Mucosa of stomach (tissue), 1 donor: ENCODE results near the gene PADI6.

Experiments used
- H3K27me3 ChIP-seq: one replicate; pipeline ENCODE4 v1.7.0; 2013; ENCODE audit warnings: mild to moderate bottlenecking, low read length; ENCODE audit not compliant: control insufficient read depth, insufficient read depth
- H3K36me3 ChIP-seq: one replicate; pipeline ENCODE4 v1.7.0; 2013; ENCODE audit warnings: low read length; ENCODE audit not compliant: control insufficient read depth, insufficient read depth
- H3K4me1 ChIP-seq: one replicate; pipeline ENCODE4 v1.7.0; 2013; ENCODE audit warnings: mild to moderate bottlenecking, low read length; ENCODE audit not compliant: control insufficient read depth, insufficient read depth
- H3K4me3 ChIP-seq: one replicate; pipeline ENCODE4 v1.7.0; 2013; ENCODE audit warnings: low read length
- H3K9ac ChIP-seq: one replicate; pipeline ENCODE4 v1.7.0; 2013; ENCODE audit warnings: mild to moderate bottlenecking, low read length, moderate library complexity
- H3K9me3 ChIP-seq: one replicate; pipeline ENCODE4 v1.7.0; 2013; ENCODE audit warnings: mild to moderate bottlenecking, low read length, moderate library complexity; ENCODE audit not compliant: control insufficient read depth
- donor health status: Pancreatic carcinoma.

PADI6 gene

GRCh38 chr1:17346046-17346789, 25.8 kb upstream of the PADI6 start:
- no peaks in the 10 kb centered on the region for H3K9me3 ChIP-seq
- H3K27me3 ChIP-seq, result no peaks in the 10 kb centered on the region
- no peak overlapping the region for H3K4me3 ChIP-seq
- no peak overlapping the region for H3K9ac ChIP-seq
- no peaks in the 10 kb centered on the region for H3K4me1 ChIP-seq
- no peaks in the 10 kb centered on the region for H3K36me3 ChIP-seq

- H3K4me3 ChIP-seq, result no peak overlapping the region
- H3K27me3 ChIP-seq, result no peaks in the 10 kb centered on the region
- H3K36me3 ChIP-seq, result no peaks in the 10 kb centered on the region
- no peaks in the 10 kb centered on the region for H3K4me1 ChIP-seq
- H3K9me3 ChIP-seq, result no peaks in the 10 kb centered on the region
- no peak overlapping the region for H3K9ac ChIP-seq
Observed at GRCh38 chr1:17347769-17348592, 24.0 kb upstream of the PADI6 start.

DNA sequence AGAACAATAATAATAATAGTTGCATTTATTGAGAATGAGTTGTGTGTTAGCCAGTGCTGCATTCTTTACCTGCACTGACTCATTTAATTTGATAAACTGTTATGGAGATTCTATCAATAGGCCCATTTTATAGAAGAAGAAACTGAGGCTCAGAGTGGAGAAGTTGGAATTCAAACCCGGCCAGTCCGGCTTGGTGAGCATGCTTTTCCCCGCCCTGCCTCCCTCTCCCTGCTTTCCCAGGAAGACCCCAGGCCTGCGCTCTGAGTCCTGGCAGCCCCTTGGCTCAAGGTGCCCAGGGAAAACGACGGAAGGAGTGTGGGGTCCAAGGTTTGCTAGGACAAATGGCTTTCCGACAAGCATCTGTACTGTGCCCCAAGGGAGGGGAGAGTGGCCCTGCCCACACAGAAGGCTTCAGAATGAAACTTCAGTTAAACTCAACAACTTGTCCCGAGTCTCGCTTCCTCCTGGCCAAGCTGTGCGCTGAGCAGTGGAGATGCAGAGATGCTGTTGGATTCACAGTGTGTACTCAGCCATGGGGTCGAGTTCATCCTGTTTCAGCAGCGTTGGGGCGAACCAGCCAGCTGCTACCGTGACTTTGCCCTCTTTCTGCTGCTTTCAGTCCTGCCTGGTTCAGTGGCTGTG, 23.3 kb upstream of the PADI6 start:
- H3K4me1 ChIP-seq, result no peaks in the 10 kb centered on the region
- H3K36me3 ChIP-seq, result no peaks in the 10 kb centered on the region
- H3K27me3 ChIP-seq, result no peaks in the 10 kb centered on the region
- no peak overlapping the region for H3K9ac ChIP-seq
- H3K9me3 ChIP-seq, result no peaks in the 10 kb centered on the region
- H3K4me3 ChIP-seq, result no peak overlapping the region

DNA sequence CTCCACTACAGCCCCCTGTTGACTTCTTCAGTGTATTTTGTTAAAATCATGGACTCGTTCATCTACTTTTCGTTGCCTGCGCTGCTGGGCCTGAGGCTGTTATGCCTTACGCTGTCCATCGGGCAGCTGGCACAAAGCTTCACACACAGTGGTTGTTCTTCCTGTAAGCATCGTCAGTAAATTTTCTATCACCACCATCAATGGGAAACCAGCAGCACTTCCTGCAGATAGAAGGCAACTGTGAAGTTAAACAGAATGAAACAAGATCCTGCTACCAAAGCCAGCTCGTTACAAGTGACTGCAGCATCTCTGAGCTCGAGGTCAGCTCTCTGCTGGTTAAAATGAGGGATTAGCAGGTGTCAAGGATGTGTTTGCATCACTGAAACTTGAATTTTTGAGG, 21.9 kb upstream of the PADI6 start:
- H3K9me3 ChIP-seq, result no peaks in the 10 kb centered on the region
- H3K9ac ChIP-seq, result no peak overlapping the region
- no peaks in the 10 kb centered on the region for H3K36me3 ChIP-seq
- no peaks in the 10 kb centered on the region for H3K27me3 ChIP-seq
- no peak overlapping the region for H3K4me3 ChIP-seq
- H3K4me1 ChIP-seq, result no peaks in the 10 kb centered on the region

GRCh38 chr1:17350928-17351446, 21.0 kb upstream of the PADI6 start:
- Histone ChIP-seq H3K4me3 (no peak overlapping the region), H3K27me3 (no peaks in the 10 kb centered on the region), H3K36me3 (no peaks in the 10 kb centered on the region), H3K9ac (no peak overlapping the region), H3K4me1 (no peaks in the 10 kb centered on the region), H3K9me3 (no peaks in the 10 kb centered on the region)

- H3K4me1 ChIP-seq, result no peaks in the 10 kb centered on the region
- no peaks in the 10 kb centered on the region for H3K9me3 ChIP-seq
- no peaks in the 10 kb centered on the region for H3K27me3 ChIP-seq
- H3K4me3 ChIP-seq, result no peak overlapping the region
- no peaks in the 10 kb centered on the region for H3K36me3 ChIP-seq
- no peak overlapping the region for H3K9ac ChIP-seq
Observed at GRCh38 chr1:17351598-17352324, 20.2 kb upstream of the PADI6 start.

- H3K36me3 ChIP-seq, result no peaks in the 10 kb centered on the region
- H3K9ac ChIP-seq, result no peak overlapping the region
- H3K4me1 ChIP-seq, result no peaks in the 10 kb centered on the region
- H3K9me3 ChIP-seq, result no peaks in the 10 kb centered on the region
- no peaks in the 10 kb centered on the region for H3K27me3 ChIP-seq
- H3K4me3 ChIP-seq, result no peak overlapping the region
Observed at GRCh38 chr1:17352419-17352909, 19.5 kb upstream of the PADI6 start.

GRCh38 chr1:17355898-17356297, 16.1 kb upstream of the PADI6 start:
- Histone ChIP-seq H3K4me3 (no peak overlapping the region), H3K4me1 (no peaks in the 10 kb centered on the region), H3K36me3 (no peaks in the 10 kb centered on the region), H3K27me3 (no peaks in the 10 kb centered on the region), H3K9ac (no peak overlapping the region), H3K9me3 (no peaks in the 10 kb centered on the region)

- Histone ChIP-seq H3K36me3 (no peaks in the 10 kb centered on the region), H3K9ac (no peak overlapping the region), H3K4me3 (no peak overlapping the region), H3K4me1 (no peaks in the 10 kb centered on the region), H3K9me3 (no peaks in the 10 kb centered on the region), H3K27me3 (no peaks in the 10 kb centered on the region)
Observed at GRCh38 chr1:17356387-17357026, 15.5 kb upstream of the PADI6 start.

DNA sequence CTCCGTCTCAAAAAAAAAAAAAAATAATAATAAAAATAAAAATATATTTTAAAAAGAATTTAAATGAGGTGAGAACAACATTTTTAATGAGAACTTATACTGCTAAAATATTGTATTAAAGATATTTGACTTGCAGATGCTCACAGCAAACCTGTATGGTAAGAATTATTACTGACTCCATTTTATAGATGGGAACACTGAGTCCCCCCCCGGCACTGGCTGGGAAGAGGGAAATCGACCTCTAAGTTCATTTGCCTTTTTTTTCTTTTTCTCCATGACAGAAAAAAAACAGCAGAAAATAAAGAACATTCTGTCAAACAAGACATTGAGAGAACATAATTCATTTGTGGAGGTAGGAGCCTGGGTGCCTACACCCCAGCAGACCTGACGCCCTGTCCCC, 13.4 kb upstream of the PADI6 start:
- no peak overlapping the region for H3K4me3 ChIP-seq
- H3K9ac ChIP-seq, result no peak overlapping the region
- no peaks in the 10 kb centered on the region for H3K36me3 ChIP-seq
- no peaks in the 10 kb centered on the region for H3K4me1 ChIP-seq
- H3K9me3 ChIP-seq, result no peaks in the 10 kb centered on the region
- H3K27me3 ChIP-seq, result no peaks in the 10 kb centered on the region

DNA sequence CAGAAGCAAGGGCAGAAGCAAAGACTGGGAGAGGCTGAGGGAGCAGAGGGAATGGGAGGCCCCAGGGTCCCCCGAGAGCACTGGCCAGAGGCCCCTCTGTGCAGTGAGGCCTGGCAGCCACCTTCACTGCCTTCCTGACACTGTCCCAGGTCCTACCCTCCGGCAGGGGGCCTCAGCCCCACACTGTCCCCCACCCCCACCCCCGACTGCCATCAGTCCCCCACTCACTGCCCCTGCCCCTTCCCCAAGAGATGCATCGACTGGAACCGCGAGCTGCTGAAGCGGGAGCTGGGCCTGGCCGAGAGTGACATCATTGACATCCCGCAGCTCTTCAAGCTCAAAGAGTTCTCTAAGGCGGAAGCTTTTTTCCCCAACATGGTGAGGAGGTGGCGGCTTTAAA, 13.0 kb upstream of the PADI6 start:
- Histone ChIP-seq H3K27me3 (no peaks in the 10 kb centered on the region), H3K4me3 (no peak overlapping the region), H3K9me3 (no peaks in the 10 kb centered on the region), H3K9ac (no peak overlapping the region), H3K4me1 (no peaks in the 10 kb centered on the region), H3K36me3 (no peaks in the 10 kb centered on the region)
